Measurements from ENCODE around the gene AP5Z1.

GRCh38 chr7:4807598-4808016 is 32.2 kb downstream of the AP5Z1 start:
- TF ChIP-seq CTCF (IDR thresholded peaks at IDR 0.05; ENCODE audit: borderline replicate concordance, extremely low read depth, low read length, poor library complexity, severe bottlenecking) = no peak
- TF ChIP-seq EZH2 (IDR thresholded peaks at IDR 0.05; ENCODE audit: borderline replicate concordance, low read depth, low read length, severe bottlenecking) = no peak

Measured in DND-41 (cell line).